K562 (cell line): ENCODE data around the gene PALLD. TPM values are rescaled to one million over a fixed set of nuclear protein-coding genes. Genes with fewer than 3 reads are reported as not detected.

Source experiments
- ATAC-seq: fragments of 200-7000 bp; cut with Tn5 transposase; 3 replicates; pipeline ENCODE4 v1.9.1; 2020; ENCODE audit warnings: moderate library complexity
- BruUV-seq: library from RNA; stranded (reverse); fragments of 400-500 nt; replicated peaks from 2 replicates; lab custom pipeline; 2021; lab: Mats Ljungman, UMichigan
- CTCF ChIA-PET: fragments of 300-600 bp; formaldehyde crosslinking; extraction: SDS; loops from one replicate; lab custom pipeline; 2021; ENCODE audit warnings: low intra/inter-chr PET ratio; lab: Yijun Ruan, JAX
- POLR2A ChIA-PET: fragments of 300-600, 350-650 bp; sonication (Branson Sonifier 250); formaldehyde crosslinking; extraction: SDS; loops from one replicate; lab custom pipeline; 2021; ENCODE audit warnings: antibody characterized with exemption, inconsistent platforms; lab: Yijun Ruan, JAX
- DNase-seq, 4 experiments: peaks; one replicate each; pipeline versions ENCODE4 v3.0.0 to v3.0.0-alpha.2; 2011 to 2018; ENCODE audit warnings: low spot score in 3 of 4, mixed read lengths in 3 of 4; ENCODE audit errors: extremely low read depth in 1 of 4
- FAIRE-seq: peaks from 2 replicates; lab custom pipeline; 2011; peaks lifted over from hg19 to GRCh38; lab: Jason Lieb, UNC
- H2AFZ ChIP-seq: 2 replicates; pipeline ENCODE4 v1.6.0; 2011; ENCODE audit warnings: low read depth, low read length, control low read depth, inconsistent platforms
- H3K27ac ChIP-seq: fragments of 200-600 bp; 3 replicates; pipeline ENCODE4 v1.8.0; 2011; ENCODE audit warnings: low read depth, mild to moderate bottlenecking, control low read depth, inconsistent platforms, low read length, moderate library complexity, mixed read lengths; ENCODE audit errors: extremely low read depth
- H3K27me3 ChIP-seq, 2 experiments: fragments of 300-600 bp in 1 of 2; 2 replicates in 1 of 2; 3 replicates in 1 of 2; pipeline versions ENCODE4 v1.6.0 to v1.8.0; 2011; ENCODE audit warnings: inconsistent platforms in 2 of 2, low read length in 2 of 2, mild to moderate bottlenecking in 1 of 2, mixed read lengths in 1 of 2, moderate library complexity in 1 of 2; ENCODE audit not compliant: control insufficient read depth in 2 of 2, insufficient read depth in 2 of 2
- H3K36me3 ChIP-seq: fragments of 300-600 bp; 3 replicates; pipeline ENCODE4 v1.8.0; 2011; ENCODE audit warnings: mild to moderate bottlenecking, low read length, inconsistent platforms; ENCODE audit not compliant: control insufficient read depth, insufficient read depth
- H3K4me1 ChIP-seq, 2 experiments: fragments of 200-600 bp in 1 of 2; replicated peaks in 1 of 2; 2 replicates in 1 of 2; 3 replicates in 1 of 2; pipeline versions ENCODE4 v1.5.1 to v1.8.0; 2011; ENCODE audit warnings: inconsistent platforms in 2 of 2, low read length in 2 of 2, mild to moderate bottlenecking in 1 of 2, mixed read lengths in 1 of 2, moderate library complexity in 1 of 2; ENCODE audit not compliant: control insufficient read depth in 2 of 2, insufficient read depth in 2 of 2
- H3K4me2 ChIP-seq: 2 replicates; pipeline ENCODE4 v1.6.1; 2011; ENCODE audit warnings: low read length, control low read depth, inconsistent platforms, mixed read lengths; ENCODE audit not compliant: insufficient read depth
- H3K4me3 ChIP-seq: fragments of 200-600 bp; sonication (generic), shearing (Covaris generic); 2 replicates; pipeline ENCODE4 v1.5.1; 2016; ENCODE audit warnings: control low read depth, inconsistent platforms
- H3K79me2 ChIP-seq: fragments of 200-600 bp; 3 replicates; pipeline ENCODE4 v1.8.0; 2011; ENCODE audit warnings: low read length, inconsistent platforms; ENCODE audit not compliant: control insufficient read depth, insufficient read depth
- H3K9ac ChIP-seq, 2 experiments: 2 replicates each; pipeline versions ENCODE4 v1.6.0 to v1.6.1; 2011; ENCODE audit warnings: low read depth in 2 of 2, low read length in 2 of 2, control low read depth in 1 of 2, inconsistent platforms in 1 of 2, mild to moderate bottlenecking in 1 of 2, mixed read lengths in 1 of 2; ENCODE audit not compliant: insufficient read depth in 1 of 2
- H3K9me1 ChIP-seq: one replicate; pipeline ENCODE4 v1.6.0; 2011; ENCODE audit warnings: inconsistent platforms, mild to moderate bottlenecking, low read length, moderate library complexity; ENCODE audit not compliant: control insufficient read depth, insufficient read depth
- H3K9me3 ChIP-seq: replicated peaks from 2 replicates; pipeline ENCODE4 v1.5.1; 2011; ENCODE audit warnings: low read depth, low read length, inconsistent platforms; ENCODE audit not compliant: control insufficient read depth, insufficient read depth
- H4K20me1 ChIP-seq: replicated peaks from 2 replicates; pipeline ENCODE4 v1.6.1; 2011; ENCODE audit warnings: low read length, inconsistent platforms, mixed read lengths; ENCODE audit not compliant: control insufficient read depth, insufficient read depth
- CREB5 ChIP-seq: fragments of 250-450 bp; sonication (Bioruptor Pico); IDR thresholded peaks from 2 replicates; pipeline ENCODE4 v1.5.0; 2020; ENCODE audit warnings: mild to moderate bottlenecking
- KAT2B ChIP-seq: IDR thresholded peaks from one replicate; pipeline ENCODE4 v1.6.1; 2012; ENCODE audit warnings: low read depth, mild to moderate bottlenecking, control low read depth, inconsistent platforms, low read length, moderate library complexity
- MYBL2 ChIP-seq, 2 experiments: fragments of 450-650 bp in 1 of 2; sonication (generic) in 1 of 2; formaldehyde crosslinking in 1 of 2; IDR thresholded peaks; 2 replicates each; pipeline versions ENCODE4 v1.6.1 to v1.8.1; 2017 to 2022; ENCODE audit warnings: borderline replicate concordance in 1 of 2, inconsistent platforms in 1 of 2, low read depth in 1 of 2, mild to moderate bottlenecking in 1 of 2, missing genetic modification reagents in 1 of 2, moderate library complexity in 1 of 2
- PRMT5 ChIP-seq: sonication (generic); formaldehyde crosslinking; IDR thresholded peaks from 2 replicates; pipeline ENCODE4 v1.5.0; 2020; ENCODE audit warnings: missing genetic modification reagents
- PRPF4 ChIP-seq: fragments of 200-400 bp; formaldehyde crosslinking; IDR thresholded peaks from one replicate; pipeline ENCODE4 v1.6.1; 2017; ENCODE audit warnings: low read length, low read depth, mild to moderate bottlenecking; ENCODE audit not compliant: insufficient read depth, poor library complexity, severe bottlenecking
- SIRT6 ChIP-seq: IDR thresholded peaks from one replicate; pipeline ENCODE4 v1.6.1; 2012; ENCODE audit warnings: low read depth, mild to moderate bottlenecking, control low read depth, inconsistent platforms, low read length, moderate library complexity
- THRAP3 ChIP-seq: fragments of 450-650 bp; IDR thresholded peaks from 2 replicates; pipeline ENCODE4 v1.6.1; 2016; ENCODE audit warnings: mild to moderate bottlenecking, inconsistent platforms, borderline replicate concordance
- ZBTB33 ChIP-seq: sonication (generic); formaldehyde crosslinking; IDR thresholded peaks from 2 replicates; pipeline ENCODE4 v1.8.1; 2023; ENCODE audit warnings: mild to moderate bottlenecking, missing genetic modification reagents
- ZFP36 ChIP-seq: fragments of 150-350 bp; IDR thresholded peaks from 2 replicates; pipeline ENCODE4 v1.6.1; 2018; ENCODE audit warnings: low read length, low read depth; ENCODE audit not compliant: partially characterized antibody
- WGBS: fragments of 100-300 bp; shearing (Covaris generic); methylation state at CpG from one replicate; pipeline ENCODE4 v1.1.6; 2016; ENCODE audit warnings: low coverage, mixed read lengths; ENCODE audit not compliant: insufficient coverage; ENCODE audit errors: missing lambda C conversion rate; 5-methylcytosine and 5-hydroxymethylcytosine counted together
- in situ Hi-C: fragments of 300-500 bp; cut with MboI; formaldehyde crosslinking; loops from 4 replicates; pipeline ENCODE4 v1.15.0; 2018; ENCODE audit warnings: inconsistent platforms, mixed read lengths
- intact Hi-C: fragments of 100-400 bp; cut with micrococcal nuclease; formaldehyde crosslinking; loops from 2 replicates; pipeline ENCODE4 v1.14.2; 2022
- polyA plus RNA-seq, 8 experiments: library from polyadenylated mRNA; depleted of rRNA in 4 of 8; stranded (reverse) in 5 of 8; unstranded in 3 of 8; fragments of >200 nt; fragmentation: Nextera tagmentation in 2 of 8; fragmentation: Illumina TruSeq in 1 of 8; extraction: Ambion mirVana in 2 of 8; extraction: Trizol in 1 of 8; gene quantifications; 2 replicates each; pipeline versions ENCODE4 v1.2.1 to v1.2.3, GENCODE V29; 2011 to 2014; ENCODE audit warnings: inconsistent platforms in 1 of 8, missing spikeins in 1 of 8
- total RNA-seq, 7 experiments: library from RNA; depleted of rRNA in 6 of 7; stranded (reverse); fragments of >200 nt in 6 of 7; fragmentation: Illumina TruSeq in 2 of 7; extraction: Trizol in 2 of 7; gene quantifications; 2 replicates each; pipeline versions ENCODE4 v1.2.1 to v1.2.3, GENCODE V29; 2011 to 2021; ENCODE audit warnings: low replicate concordance in 1 of 7
- TF ChIP-seq, protein P1 (sequence below): IDR thresholded peaks from 2 replicates; pipeline ENCODE4 v1.6.1; 2011; ENCODE audit warnings: borderline replicate concordance, low read depth, mild to moderate bottlenecking, moderate library complexity, low read length; ENCODE audit not compliant: insufficient read depth, poor library complexity, severe bottlenecking

Gene PALLD
- total and polyA plus RNA-seq, 9 of the 15 experiments (the other 6 are each of a cell fraction or from before 2014, with no cell fraction given): 0.01 to 0.35 (median 0.06) TPM; not detected in 3

- Histone ChIP-seq H3K27ac (no peak overlapping the region), H3K9ac (no peak overlapping the region), H3K4me3 (no peak overlapping the region), H3K4me1 (no peaks in the 10 kb centered on the region), H3K36me3 (no peaks in the 10 kb centered on the region), H3K27me3 (no peaks in the 10 kb centered on the region; a peak in 1 of 5 replicates), H3K9me3 (no peaks in the 10 kb centered on the region), H4K20me1 (no peaks in the 10 kb centered on the region), H2AFZ (no peak overlapping the region), H3K79me2 (no peaks in the 10 kb centered on the region), H3K4me2 (no peak overlapping the region), H3K9me1 (no peaks in the 10 kb centered on the region)
- DNase-seq: peak in 1 of 4 experiments; percentile 3
- ChIA-PET POLR2A (no interaction called here), CTCF (no interaction called here)
- TF ChIP-seq MYBL2 (IDR thresholded peaks at IDR 0.05; ENCODE audit: low read depth): no peak
- TF ChIP-seq MYBL2 (CRISPR knock-in tag; IDR thresholded peaks at IDR 0.05; ENCODE audit: borderline replicate concordance): no peak
- no peak for TF ChIP-seq ZBTB33 (CRISPR knock-in tag)
- TF ChIP-seq SIRT6: no peak
- no peak for TF ChIP-seq PRPF4
- TF ChIP-seq CREB5: no peak
- TF ChIP-seq KAT2B: no peak
- TF ChIP-seq THRAP3: no peak
- TF ChIP-seq PRMT5 (CRISPR knock-in tag): no peak
- no peak for TF ChIP-seq ZFP36
- TF ChIP-seq, protein P1, sequence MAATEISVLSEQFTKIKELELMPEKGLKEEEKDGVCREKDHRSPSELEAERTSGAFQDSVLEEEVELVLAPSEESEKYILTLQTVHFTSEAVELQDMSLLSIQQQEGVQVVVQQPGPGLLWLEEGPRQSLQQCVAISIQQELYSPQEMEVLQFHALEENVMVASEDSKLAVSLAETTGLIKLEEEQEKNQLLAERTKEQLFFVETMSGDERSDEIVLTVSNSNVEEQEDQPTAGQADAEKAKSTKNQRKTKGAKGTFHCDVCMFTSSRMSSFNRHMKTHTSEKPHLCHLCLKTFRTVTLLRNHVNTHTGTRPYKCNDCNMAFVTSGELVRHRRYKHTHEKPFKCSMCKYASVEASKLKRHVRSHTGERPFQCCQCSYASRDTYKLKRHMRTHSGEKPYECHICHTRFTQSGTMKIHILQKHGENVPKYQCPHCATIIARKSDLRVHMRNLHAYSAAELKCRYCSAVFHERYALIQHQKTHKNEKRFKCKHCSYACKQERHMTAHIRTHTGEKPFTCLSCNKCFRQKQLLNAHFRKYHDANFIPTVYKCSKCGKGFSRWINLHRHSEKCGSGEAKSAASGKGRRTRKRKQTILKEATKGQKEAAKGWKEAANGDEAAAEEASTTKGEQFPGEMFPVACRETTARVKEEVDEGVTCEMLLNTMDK: no peak
- no TSS peak for BruUV-seq
- 0 out of 3 replicates have a peak, but pooled peaks have one; percentile 40 for ATAC-seq
- FAIRE-seq: no peak
- intact Hi-C loops (no loop called here), in situ Hi-C loops (no loop called here)
- WGBS: 0% methylated on average over 5 of the region's 5 CpGs
Measured at GRCh38 chr4:168864821-168865541, 368.1 kb downstream of the PALLD start.
